Jurkat, Clone E6-1 (cell line): Measurements from ENCODE around the gene CDH16. TPM values are rescaled to one million over a fixed set of nuclear protein-coding genes. Genes with fewer than 3 reads are reported as not detected.
"Not testable (repeated sequence)": the region's sequence is repeated elsewhere in the genome, so short reads cannot be mapped to it uniquely, and the experiment has no call there.

Experiments
- DNase-seq: peaks from one replicate; pipeline ENCODE4 v3.0.0-alpha.2; 2011; ENCODE audit warnings: low read depth, low spot score
- H3K4me3 ChIP-seq: 2 replicates; pipeline ENCODE4 v1.5.1; 2011; ENCODE audit warnings: mild to moderate bottlenecking, low read length, control low read depth, moderate library complexity
- polyA plus RNA-seq: library from polyadenylated mRNA; unstranded; fragments of >200 nt; gene quantifications from one replicate; pipeline ENCODE4 v1.2.1, GENCODE V29; 2012; ENCODE audit warnings: missing spikeins; ENCODE audit not compliant: insufficient read length, insufficient read depth

CDH16 gene, protein sequence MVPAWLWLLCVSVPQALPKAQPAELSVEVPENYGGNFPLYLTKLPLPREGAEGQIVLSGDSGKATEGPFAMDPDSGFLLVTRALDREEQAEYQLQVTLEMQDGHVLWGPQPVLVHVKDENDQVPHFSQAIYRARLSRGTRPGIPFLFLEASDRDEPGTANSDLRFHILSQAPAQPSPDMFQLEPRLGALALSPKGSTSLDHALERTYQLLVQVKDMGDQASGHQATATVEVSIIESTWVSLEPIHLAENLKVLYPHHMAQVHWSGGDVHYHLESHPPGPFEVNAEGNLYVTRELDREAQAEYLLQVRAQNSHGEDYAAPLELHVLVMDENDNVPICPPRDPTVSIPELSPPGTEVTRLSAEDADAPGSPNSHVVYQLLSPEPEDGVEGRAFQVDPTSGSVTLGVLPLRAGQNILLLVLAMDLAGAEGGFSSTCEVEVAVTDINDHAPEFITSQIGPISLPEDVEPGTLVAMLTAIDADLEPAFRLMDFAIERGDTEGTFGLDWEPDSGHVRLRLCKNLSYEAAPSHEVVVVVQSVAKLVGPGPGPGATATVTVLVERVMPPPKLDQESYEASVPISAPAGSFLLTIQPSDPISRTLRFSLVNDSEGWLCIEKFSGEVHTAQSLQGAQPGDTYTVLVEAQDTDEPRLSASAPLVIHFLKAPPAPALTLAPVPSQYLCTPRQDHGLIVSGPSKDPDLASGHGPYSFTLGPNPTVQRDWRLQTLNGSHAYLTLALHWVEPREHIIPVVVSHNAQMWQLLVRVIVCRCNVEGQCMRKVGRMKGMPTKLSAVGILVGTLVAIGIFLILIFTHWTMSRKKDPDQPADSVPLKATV
- not detected for polyA plus RNA-seq

DNA sequence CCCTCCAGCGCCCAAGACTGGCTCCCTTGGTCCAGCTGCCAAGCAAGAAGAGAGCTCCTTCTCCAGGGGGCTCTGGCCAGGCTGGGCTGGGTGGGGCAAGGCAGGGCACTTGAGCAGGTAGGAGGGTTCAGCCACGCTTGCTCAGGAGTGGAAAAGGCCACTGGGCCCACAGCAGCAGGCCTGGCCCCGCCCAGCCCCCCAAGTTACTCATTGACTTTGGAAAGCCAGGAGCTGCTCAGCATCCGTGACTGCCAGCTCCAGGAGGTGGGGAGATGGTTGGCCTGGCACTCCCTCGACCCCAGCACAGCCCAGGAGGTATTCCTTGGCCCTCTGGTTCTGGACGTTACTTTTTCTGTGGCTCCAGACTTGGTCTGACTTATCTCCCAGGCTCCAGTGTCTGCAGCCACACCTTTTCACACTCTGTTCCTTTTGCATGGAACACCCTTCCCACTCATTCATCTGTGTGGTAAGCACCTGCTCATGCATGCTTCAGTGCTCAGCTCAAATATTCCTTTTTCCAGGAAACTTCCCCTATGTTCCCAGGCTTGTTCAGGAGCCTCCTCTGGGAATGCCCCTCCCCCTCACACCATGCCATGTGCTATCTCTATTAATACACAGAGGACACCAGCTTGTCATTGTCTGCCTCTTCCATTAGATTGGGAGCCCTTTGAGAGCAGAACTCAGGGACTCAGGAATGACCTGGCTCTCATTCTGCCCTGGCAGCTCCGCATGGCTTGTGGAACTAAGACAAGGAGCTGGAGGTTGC lies at the start of gene CDH16:
TSS of gene CDH16 (minus strand) at position 83 of the 766 bp plus-strand sequence. CDS start 820 bp downstream, outside the sequence.
- H3K4me3 ChIP-seq = no peak within 1 kb of the TSS
- no peak for DNase-seq

DNA sequence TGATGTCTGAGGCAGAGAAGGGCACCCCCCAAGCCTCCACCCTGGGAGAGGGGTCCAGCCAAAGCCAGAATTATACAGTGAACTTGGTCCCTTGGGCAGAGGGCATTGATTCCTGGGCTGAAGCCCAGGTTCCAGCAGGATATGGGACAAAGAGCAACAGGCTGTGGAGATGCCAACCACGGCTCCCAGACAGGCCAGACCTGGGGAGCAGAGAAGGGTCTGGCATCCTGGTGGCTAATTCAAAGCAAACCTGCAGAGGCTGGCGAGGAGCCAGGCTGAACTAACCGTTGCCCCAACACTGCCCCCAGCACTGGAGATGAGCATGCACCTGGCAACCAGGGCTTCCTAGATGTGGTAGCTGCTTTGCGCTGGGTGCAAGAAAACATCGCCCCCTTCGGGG lies 45.4 kb upstream of the CDH16 start:
- DNase-seq = no peak
- no peak overlapping the region for H3K4me3 ChIP-seq

DNA sequence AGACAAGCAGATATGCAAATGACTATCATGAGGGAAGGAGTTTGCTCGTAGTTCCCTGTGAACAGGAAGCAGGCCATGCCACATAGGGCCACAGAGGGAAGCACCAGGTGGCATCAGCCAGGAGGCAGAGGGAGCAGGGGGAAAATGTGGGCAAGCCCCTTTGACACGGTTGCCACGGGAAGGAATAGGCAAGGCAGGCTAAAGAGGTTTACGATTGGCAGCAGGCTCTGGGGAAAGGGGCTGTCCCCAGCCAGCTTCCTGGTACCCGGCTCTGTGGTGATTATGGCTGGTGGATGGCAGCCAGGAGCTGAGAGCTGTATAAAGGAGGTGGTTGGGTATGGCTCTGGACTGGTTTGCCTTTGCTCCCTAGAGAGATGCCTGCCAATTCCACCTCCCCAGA lies 43.2 kb upstream of the CDH16 start:
- H3K4me3 ChIP-seq = peak overlapping the region; percentile 82
- DNase-seq = peak; percentile 26

DNA sequence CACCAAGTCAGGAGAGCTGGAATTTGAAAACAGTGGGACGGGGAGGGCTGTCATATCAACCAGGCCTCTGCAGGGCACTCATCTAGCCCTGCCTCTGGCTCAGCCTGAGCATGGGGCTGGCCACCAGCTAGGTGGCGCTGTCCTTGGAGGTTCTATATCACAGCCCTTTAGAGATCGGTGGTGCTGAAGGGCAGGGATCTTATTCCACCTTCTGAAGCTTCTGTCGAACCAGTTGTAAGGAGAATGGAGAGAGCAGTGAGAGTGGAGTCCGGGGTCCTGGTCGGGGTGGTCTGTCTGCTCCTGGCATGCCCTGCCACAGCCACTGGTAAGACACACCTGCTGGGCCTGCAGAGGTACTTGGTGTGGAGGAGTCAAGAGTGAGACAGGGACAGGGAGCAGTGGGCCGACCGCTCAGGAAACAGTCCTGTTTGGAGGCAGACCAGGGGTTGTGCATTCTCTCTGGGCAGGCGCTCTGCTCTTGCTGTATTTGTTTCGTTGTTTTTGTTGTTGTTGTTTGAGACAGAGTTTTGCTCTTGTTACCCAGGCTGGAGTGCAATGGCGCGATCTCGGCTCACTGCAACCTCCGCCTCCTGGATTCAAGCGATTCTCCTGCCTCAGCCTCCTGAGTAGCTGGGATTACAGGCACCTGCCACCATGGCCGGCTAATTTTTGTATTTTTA lies 42.5 kb upstream of the CDH16 start, which contains the start of gene CES3:
TSS of gene CES3 (plus strand) at position 202 of the 680 bp plus-strand sequence. CDS start at position 244, 42 bp downstream.
- peak within 1 kb of the TSS; percentile 82 for H3K4me3 ChIP-seq
- peak; percentile 83 for DNase-seq

DNA sequence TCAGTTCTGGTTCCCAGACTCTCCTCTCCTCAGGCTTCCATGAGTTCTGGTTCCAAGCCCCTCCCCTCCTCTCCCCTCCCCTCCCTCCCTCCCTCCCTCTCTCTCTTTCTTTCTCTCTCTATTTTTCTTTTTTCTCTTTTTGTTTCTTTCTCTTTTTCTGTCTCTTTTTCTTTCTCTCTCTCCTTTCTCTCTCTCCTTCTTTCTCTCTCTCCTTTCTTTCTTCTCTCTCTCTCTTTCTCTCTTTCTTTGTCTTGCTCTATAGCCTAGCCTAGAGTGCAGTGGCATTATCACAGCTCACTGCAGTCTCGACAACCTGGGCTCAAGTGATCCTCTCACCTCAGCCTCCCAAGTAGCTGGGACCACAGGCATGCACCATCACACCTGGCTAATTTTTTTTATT lies 41.6 kb upstream of the CDH16 start:
- no peak overlapping the region for H3K4me3 ChIP-seq
- no peak for DNase-seq

DNA sequence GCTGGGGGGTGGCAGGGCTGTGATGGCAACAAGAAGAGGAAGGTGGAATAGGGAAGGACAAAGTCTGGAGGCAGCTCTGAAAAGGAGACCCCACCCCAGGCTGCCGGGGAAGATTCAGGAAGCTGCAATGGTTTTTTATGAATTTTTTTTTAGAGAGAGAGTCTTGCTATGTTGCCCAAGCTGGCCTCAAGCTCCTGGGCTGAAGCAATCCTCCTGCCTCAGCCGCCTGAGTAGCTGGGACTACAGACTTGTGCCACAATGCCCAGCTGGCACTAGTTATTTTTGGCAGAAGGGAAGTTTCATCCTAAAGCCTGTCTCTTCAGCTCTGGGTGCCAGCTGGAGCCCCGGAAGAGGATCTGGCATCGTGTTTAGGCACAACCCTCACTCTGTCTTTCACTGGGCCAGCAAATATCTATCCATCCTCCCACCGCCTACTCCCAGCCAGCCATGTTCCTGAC lies 41.0 kb upstream of the CDH16 start:
- DNase-seq = no peak
- H3K4me3 ChIP-seq = no peak overlapping the region

DNA sequence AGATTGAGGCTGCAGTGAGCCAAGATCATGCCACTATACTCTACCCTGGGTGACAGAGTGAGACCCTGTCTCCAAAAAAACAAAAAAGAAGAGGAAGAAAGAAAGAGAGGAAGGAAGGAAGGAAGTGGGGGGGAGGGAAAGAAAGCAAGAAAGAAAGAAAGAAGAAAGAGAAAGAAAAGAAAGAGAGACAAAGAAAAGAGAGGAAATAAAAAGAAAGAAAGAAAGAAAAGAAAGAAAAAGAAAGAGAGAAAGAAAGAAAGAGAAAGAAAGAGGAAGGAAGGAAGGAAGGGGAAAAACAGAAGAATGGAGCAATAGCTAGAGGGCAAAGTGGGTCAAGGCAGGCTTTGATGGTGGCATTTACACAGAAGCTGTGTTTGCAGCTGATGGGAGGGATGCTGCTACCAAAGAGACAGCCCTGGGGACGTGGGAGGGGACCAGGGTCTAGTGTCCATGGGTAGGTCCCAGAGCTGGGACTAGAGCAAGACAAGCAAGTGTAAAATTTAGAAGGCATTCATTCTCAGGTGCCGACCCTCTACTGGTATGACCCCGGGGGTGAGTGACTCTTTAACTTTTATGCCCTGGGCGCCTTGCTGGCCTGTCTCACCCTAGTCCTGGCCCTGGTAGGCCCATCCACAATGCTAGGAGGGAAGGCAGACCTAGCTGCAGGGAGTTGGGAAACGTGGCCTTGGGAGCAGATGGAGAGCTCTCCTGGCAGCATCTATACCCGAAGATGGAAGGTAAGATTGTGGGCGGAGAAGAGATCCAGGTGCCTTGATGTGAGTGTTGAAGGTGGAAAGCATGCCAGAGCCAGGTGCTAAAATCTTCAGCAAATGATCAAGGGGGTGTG lies 40.4 kb upstream of the CDH16 start:
- no peak overlapping the region for H3K4me3 ChIP-seq
- DNase-seq = no peak

DNA sequence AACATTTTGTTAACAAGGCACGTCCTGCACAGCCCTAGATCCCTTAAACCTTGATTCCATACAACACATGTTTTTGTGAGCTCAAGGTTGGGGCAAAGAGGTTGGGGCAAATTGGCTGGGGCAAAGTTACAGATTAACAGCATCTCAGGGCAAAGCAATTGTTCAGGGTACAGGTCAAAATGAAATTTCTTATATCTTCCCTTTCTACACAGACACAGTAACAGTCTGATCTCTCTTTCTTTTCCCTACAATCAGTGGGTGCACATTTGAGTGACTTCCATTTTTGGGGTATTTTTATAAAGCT lies 37.4 kb upstream of the CDH16 start:
- DNase-seq, H3K4me3 ChIP-seq: not testable (repeated sequence)

DNA sequence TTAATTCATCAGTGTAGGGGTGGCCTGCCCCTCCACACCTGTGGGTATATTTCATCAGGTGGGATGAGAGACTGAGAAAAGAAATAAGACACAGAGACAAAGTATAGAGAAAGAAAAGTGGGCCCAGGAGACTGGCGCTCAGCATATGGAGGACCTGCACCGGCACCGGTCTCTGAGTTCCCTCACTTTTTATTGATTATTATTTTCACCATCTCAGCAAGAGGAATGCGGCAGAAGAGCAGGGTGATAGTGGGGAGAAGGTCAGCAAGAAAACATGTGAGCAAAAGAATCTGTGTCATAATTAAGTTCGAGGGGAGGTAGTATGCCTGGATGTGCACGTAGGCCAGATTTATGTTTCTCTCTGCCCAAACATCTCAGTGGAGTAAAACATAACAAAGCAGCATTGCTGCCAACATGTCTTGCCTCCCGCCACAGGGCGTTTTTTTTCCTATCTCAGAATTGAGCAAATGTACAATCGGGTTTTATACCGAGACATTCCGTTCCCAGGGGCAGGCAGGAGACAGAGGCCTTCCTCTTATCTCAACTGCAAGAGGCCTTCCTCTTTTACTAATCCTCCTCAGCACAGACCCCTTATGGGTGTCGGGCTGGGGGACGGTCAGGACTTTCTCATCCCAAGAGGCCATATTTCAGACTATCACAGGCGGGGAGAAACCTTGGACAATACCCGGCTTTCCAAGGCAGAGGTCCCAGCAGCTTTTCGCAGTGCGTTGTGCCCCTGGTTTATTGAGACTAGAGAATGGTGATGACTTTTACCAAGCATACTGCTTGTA lies 36.9 kb upstream of the CDH16 start:
- DNase-seq, H3K4me3 ChIP-seq: not testable (repeated sequence)

DNA sequence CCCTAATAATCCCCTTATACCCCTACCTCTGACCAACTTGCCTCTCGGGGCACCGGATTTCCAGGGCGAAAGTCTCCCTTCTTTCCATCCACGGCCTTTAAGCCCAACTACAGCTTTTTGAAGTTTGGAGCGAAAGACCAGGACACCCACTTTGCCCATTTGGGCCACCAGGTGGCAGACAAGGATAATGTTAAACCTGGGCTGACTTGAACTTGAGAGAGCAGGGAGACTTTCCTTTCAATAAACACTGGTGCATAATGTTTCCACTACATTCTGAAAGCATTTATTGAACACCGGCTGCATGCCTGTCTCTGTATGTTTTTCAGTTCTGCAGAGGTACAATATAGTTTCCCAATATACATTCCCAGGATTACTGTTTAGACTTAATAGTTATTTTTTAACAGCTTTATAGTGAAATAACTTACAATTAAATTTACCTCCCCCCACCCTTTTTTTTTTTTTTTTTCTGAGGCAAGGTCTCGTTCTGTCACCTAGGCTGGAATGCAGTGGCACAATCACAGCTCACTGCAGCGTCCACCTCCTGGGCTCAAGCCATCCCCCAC lies 35.5 kb upstream of the CDH16 start:
- peak; percentile 75 for DNase-seq
- H3K4me3 ChIP-seq = no peak overlapping the region

DNA sequence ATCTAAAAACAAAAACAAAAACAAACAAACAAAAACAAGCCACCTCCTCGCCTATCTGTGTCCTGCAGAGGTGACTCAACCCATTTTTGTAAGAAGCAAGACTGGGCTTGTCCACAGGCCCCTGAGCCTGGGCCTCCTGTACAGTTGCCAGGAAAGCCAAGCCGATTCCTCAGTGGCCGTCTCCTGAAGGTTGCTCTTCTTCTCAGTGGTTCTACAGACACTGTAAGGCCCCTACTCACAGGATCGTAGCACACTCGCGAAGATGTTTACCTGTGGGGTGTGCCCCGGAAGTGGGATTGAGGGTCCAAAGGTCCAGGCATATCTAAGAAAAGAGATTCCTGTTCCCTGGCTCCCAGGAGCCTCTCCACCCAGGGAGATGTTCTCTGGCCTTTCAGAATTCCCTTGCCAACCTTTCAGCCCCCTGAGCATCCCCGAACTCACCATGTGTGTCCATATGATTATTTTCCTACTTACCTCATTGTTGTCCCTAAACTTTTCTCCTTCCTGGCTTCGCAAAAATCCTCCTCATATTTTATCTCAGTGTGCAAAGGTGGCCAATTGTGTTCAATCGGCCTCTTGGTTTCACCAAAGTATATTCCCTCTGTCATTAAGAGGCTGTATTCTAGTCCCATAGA lies 34.9 kb upstream of the CDH16 start:
- no peak for DNase-seq
- H3K4me3 ChIP-seq = no peak overlapping the region

DNA sequence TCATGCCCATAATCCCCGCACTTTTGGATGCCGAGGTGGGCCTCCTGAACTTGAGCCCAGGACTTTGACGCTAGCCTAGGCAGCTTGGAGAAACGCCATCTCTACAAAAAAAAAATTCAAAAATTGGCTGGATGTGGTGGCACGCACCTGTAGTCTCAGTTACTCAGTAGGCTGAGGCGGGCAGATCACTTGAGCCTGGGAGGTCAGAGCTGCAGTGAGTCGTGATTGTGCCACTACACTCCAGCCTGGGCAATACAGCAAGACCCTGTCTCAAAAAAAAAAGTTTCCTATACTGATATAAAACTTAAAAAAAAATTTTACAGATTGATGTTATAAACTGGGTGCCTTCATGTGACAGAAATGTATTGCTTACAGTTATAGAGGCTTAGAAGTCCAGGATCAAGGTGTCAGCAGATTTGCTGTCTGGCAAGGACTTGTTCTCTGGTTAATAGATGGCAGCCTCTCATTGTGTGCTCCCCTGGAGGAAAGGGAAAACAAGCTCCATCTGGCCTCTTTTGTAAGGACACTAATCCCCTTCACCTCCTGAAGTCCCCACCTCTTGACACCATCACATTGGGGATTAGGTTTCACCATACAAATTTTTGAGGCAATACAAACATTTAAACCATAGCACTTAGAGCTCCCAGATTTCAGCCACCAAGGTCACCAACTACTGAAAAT lies 33.9 kb upstream of the CDH16 start:
- DNase-seq = no peak
- H3K4me3 ChIP-seq = no peak overlapping the region

DNA sequence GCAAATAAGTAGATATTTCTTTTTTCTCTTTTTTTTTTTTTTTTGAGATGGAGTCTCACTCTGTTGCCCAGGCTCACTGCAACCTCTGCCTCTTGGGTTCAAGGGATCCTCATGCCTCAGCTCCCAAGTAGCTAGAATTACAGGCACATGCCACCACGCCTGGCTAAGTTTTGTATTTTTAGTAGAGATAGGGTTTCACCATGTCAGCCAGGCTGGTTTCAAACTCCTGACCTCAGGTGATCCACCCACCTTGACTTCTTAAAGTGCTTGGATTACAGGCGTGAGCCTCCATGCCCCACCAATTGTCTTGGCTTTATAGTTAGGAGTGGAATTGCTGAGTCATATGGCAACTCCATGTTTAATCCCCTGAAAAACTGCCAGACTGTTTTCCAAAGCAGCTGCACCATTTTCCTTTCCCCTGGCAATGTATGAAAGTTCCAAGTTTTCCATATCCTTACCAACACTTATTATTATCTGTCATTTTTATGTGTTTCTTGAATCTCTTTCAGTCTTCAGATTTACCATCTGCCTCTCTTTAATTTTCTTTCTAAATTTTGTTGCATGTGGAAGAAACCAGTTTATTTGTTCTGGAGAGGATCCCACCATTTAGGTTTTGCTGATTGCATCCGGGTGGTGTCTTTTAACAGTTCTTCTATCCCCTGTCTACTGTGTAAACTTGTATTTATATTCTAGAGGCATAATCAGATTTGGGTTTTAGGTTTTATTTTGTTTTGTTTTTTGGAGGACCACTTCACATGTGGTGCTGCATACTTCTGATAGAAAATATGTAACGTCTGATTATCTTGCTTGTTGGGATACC lies 32.5 kb upstream of the CDH16 start:
- DNase-seq = no peak
- H3K4me3 ChIP-seq = no peak overlapping the region

DNA sequence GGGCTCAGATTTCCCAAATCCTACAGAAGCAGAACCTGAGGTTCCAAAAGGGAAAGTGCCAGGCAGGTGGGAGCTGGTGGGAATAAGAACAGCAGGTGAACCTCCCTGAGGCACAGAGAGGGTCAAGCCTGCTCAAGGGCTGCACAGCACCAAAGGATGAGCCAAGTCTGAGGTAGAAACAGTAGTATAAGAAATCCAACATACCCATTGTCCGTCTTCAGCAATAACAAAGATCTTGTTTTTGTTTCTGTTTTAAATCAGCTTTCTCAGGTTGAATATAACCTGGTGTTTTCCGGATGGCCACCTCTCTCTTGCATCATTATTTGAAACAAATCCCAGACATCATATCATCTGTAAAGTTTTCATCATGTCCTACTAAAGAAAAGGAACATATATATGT lies 31.8 kb upstream of the CDH16 start:
- DNase-seq = no peak
- no peak overlapping the region for H3K4me3 ChIP-seq

DNA sequence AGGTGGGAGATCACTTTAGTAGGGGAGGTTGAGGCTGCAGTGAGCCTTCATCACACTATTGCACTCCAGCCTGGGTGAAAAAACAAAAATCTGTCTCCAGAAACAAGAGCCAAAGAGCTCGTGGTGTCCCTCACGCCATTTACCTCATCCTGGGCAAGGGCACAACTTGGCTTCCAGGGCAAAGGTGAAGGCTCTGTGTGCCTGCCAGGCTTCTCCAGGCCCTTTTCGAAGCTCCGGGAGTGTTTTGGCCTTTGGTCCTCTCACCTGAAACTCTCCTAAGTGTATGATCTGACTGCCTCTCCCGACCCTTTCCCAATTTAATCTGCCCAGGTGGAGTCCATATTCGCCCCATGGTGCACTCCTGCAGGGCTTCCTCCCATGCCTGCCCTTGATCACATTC lies 30.8 kb upstream of the CDH16 start:
- no peak overlapping the region for H3K4me3 ChIP-seq
- DNase-seq = no peak
